Fibroblast of peridontal ligament (primary cell): ENCODE results near the gene GRM2.
"Not testable (repeated sequence)": the region's sequence is repeated elsewhere in the genome, so short reads cannot be mapped to it uniquely, and the experiment has no call there.

Experiments
- DNase-seq: peaks from one replicate; pipeline ENCODE4 v3.0.0-alpha.2; 2010; ENCODE audit errors: extremely low read depth

The GRM2 gene

GRCh38 chr3:51722362-51722761 lies 15.5 kb downstream of the GRM2 start:
- DNase-seq = no peak

- no peak for DNase-seq
Observed at GRCh38 chr3:51727500-51727899, 20.6 kb downstream of the GRM2 start.

- DNase-seq = no peak
Observed at GRCh38 chr3:51729042-51729633, 22.3 kb downstream of the GRM2 start.

GRCh38 chr3:51733859-51734571 lies 27.1 kb downstream of the GRM2 start:
- DNase-seq = no peak

GRCh38 chr3:51734572-51734907 lies 27.7 kb downstream of the GRM2 start:
- DNase-seq = no peak

GRCh38 chr3:51735039-51735438 lies 28.2 kb downstream of the GRM2 start:
- no peak for DNase-seq

GRCh38 chr3:51735950-51736349 lies 29.1 kb downstream of the GRM2 start:
- DNase-seq = no peak

- no peak for DNase-seq
Observed at GRCh38 chr3:51739110-51739509, 32.2 kb downstream of the GRM2 start.

GRCh38 chr3:51742320-51742719 lies 35.5 kb downstream of the GRM2 start:
- DNase-seq = not testable (repeated sequence)

- not testable (repeated sequence) for DNase-seq
Observed at GRCh38 chr3:51742978-51743377, 36.1 kb downstream of the GRM2 start.

- no peak for DNase-seq
Observed at GRCh38 chr3:51747840-51748239, 41.0 kb downstream of the GRM2 start.

- no peak for DNase-seq
Observed at GRCh38 chr3:51748327-51748726, 41.5 kb downstream of the GRM2 start.

GRCh38 chr3:51750878-51751277 lies 44.0 kb downstream of the GRM2 start:
- no peak for DNase-seq

- DNase-seq = no peak
Observed at GRCh38 chr3:51751287-51751686, 44.4 kb downstream of the GRM2 start.

- DNase-seq = not testable (repeated sequence)
Observed at GRCh38 chr3:51753763-51754750, 47.2 kb downstream of the GRM2 start.

GRCh38 chr3:51759203-51759602 lies 52.3 kb downstream of the GRM2 start:
- DNase-seq = no peak
